IMR-90 (cell line): ENCODE data around the gene FSTL5. TPM values are rescaled to one million over a fixed set of nuclear protein-coding genes. Genes with fewer than 3 reads are reported as not detected.

ENCODE experiments used
- ATAC-seq: fragments of 200-7000 bp; cut with Tn5 transposase; 2 replicates; pipeline ENCODE4 v1.9.1; 2020; ENCODE audit warnings: low read depth, mild to moderate bottlenecking, moderate library complexity
- BruUV-seq: library from RNA; stranded (reverse); fragments of 400-500 nt; replicated peaks from 2 replicates; lab custom pipeline; 2021; lab: Mats Ljungman, UMichigan
- CTCF ChIA-PET: fragments of 300-600 bp; formaldehyde crosslinking; extraction: SDS; loops from one replicate; lab custom pipeline; 2021; ENCODE audit warnings: antibody characterized with exemption; lab: Yijun Ruan, JAX
- POLR2A ChIA-PET: fragments of 300-600 bp; sonication (Branson Sonifier 250); formaldehyde crosslinking; loops from one replicate; lab custom pipeline; 2022; ENCODE audit warnings: antibody characterized with exemption; ENCODE audit not compliant: unreplicated experiment; lab: Charles Lee
- DNase-seq: peaks from one replicate; pipeline ENCODE4 v3.0.0; 2013
- H2AFZ ChIP-seq: replicated peaks from 2 replicates; pipeline ENCODE3; 2013; ENCODE audit warnings: low read length, mild to moderate bottlenecking; ENCODE audit not compliant: poor library complexity
- H2AK5ac ChIP-seq: 2 replicates; pipeline ENCODE4 v1.6.1; 2013; ENCODE audit warnings: low read depth, low read length, inconsistent platforms
- H2AK9ac ChIP-seq: replicated peaks from 2 replicates; pipeline ENCODE3; 2013; ENCODE audit warnings: mild to moderate bottlenecking, low read depth, low read length, moderate library complexity; ENCODE audit not compliant: poor library complexity
- H2BK120ac ChIP-seq: 2 replicates; pipeline ENCODE4 v1.6.1; 2013; ENCODE audit warnings: low read depth, low read length, inconsistent platforms
- H2BK15ac ChIP-seq: 3 replicates; pipeline ENCODE4 v1.6.1; 2013; ENCODE audit warnings: low read depth, low read length, inconsistent platforms
- H2BK20ac ChIP-seq: 2 replicates; pipeline ENCODE4 v1.6.1; 2013; ENCODE audit warnings: low read depth, mild to moderate bottlenecking, inconsistent platforms, low read length, moderate library complexity
- H2BK5ac ChIP-seq: 2 replicates; pipeline ENCODE4 v1.6.1; 2013; ENCODE audit warnings: mild to moderate bottlenecking, low read depth, low read length, inconsistent platforms; ENCODE audit not compliant: poor library complexity, severe bottlenecking
- H3K14ac ChIP-seq: replicated peaks from 2 replicates; pipeline ENCODE4 v1.6.1; 2013; ENCODE audit warnings: low read depth, low read length, inconsistent platforms
- H3K18ac ChIP-seq: 2 replicates; pipeline ENCODE4 v1.6.1; 2013; ENCODE audit warnings: low read depth, low read length, control low read depth
- H3K23ac ChIP-seq: 2 replicates; pipeline ENCODE4 v1.6.1; 2013; ENCODE audit warnings: low read depth, low read length, inconsistent platforms
- H3K27ac ChIP-seq: 2 replicates; pipeline ENCODE4 v1.5.1; 2013; ENCODE audit warnings: mild to moderate bottlenecking, control low read depth, low read length; ENCODE audit not compliant: insufficient read depth
- H3K27me3 ChIP-seq: 2 replicates; pipeline ENCODE4 v1.6.1; 2013; ENCODE audit warnings: low read length; ENCODE audit not compliant: control insufficient read depth, insufficient read depth
- H3K36me3 ChIP-seq: 2 replicates; pipeline ENCODE4 v1.6.1; 2013; ENCODE audit warnings: low read length, mixed read lengths; ENCODE audit not compliant: control insufficient read depth, insufficient read depth
- H3K4ac ChIP-seq: 2 replicates; pipeline ENCODE4 v1.6.1; 2013; ENCODE audit warnings: low read depth, low read length, inconsistent platforms
- H3K4me1 ChIP-seq: 2 replicates; pipeline ENCODE4 v1.6.1; 2013; ENCODE audit warnings: low read length, mixed read lengths; ENCODE audit not compliant: control insufficient read depth, insufficient read depth
- H3K4me2 ChIP-seq: 2 replicates; pipeline ENCODE4 v1.6.1; 2013; ENCODE audit warnings: low read depth, mild to moderate bottlenecking, control low read depth, low read length, moderate library complexity
- H3K4me3 ChIP-seq: 2 replicates; pipeline ENCODE4 v1.5.1; 2013; ENCODE audit warnings: low read depth, mild to moderate bottlenecking, control low read depth, low read length, moderate library complexity; ENCODE audit not compliant: insufficient read depth
- H3K56ac ChIP-seq: 2 replicates; pipeline ENCODE4 v1.6.1; 2013; ENCODE audit warnings: low read length, inconsistent platforms; ENCODE audit not compliant: insufficient read depth; ENCODE audit errors: extremely low read depth
- H3K79me1 ChIP-seq, 2 experiments: 2 replicates each; pipeline ENCODE4 v1.6.1; 2013; ENCODE audit warnings: low read length in 2 of 2, inconsistent platforms in 1 of 2, low read depth in 1 of 2
- H3K9ac ChIP-seq: 2 replicates; pipeline ENCODE4 v1.6.1; 2013; ENCODE audit warnings: low read depth, low read length, control low read depth
- H3K9me1 ChIP-seq: 2 replicates; pipeline ENCODE4 v1.6.1; 2013; ENCODE audit warnings: low read length, inconsistent platforms; ENCODE audit not compliant: insufficient read depth
- H3K9me3 ChIP-seq: 2 replicates; pipeline ENCODE4 v1.6.1; 2013; ENCODE audit warnings: low read length; ENCODE audit not compliant: control insufficient read depth, insufficient read depth
- H4K20me1 ChIP-seq: 2 replicates; pipeline ENCODE4 v1.6.1; 2013; ENCODE audit warnings: low read length, inconsistent platforms; ENCODE audit not compliant: insufficient read depth
- H4K5ac ChIP-seq: 2 replicates; pipeline ENCODE4 v1.6.1; 2013; ENCODE audit warnings: mild to moderate bottlenecking, low read depth, low read length, control low read depth
- H4K8ac ChIP-seq, 2 experiments: 2 replicates each; pipeline ENCODE4 v1.6.1; 2013; ENCODE audit warnings: low read depth in 2 of 2, low read length in 2 of 2, control low read depth in 1 of 2, inconsistent platforms in 1 of 2
- H4K91ac ChIP-seq: 2 replicates; pipeline ENCODE4 v1.6.1; 2013; ENCODE audit warnings: low read depth, low read length, inconsistent platforms; ENCODE audit not compliant: insufficient read depth
- BHLHE40 ChIP-seq: fragments of 150-350 bp; IDR thresholded peaks from 2 replicates; pipeline ENCODE4 v1.6.1; 2016; ENCODE audit warnings: mild to moderate bottlenecking, low read depth, low read length
- CEBPB ChIP-seq: IDR thresholded peaks from 2 replicates; pipeline ENCODE4 v1.6.1; 2012; ENCODE audit warnings: low read depth, low read length, improper control_type of control experiment
- CHD1 ChIP-seq: IDR thresholded peaks from 2 replicates; pipeline ENCODE4 v1.6.1; 2012; ENCODE audit warnings: low read depth, low read length, improper control_type of control experiment
- CTCF ChIP-seq: conservative IDR thresholded peaks from 2 replicates; pipeline ENCODE4 v1.5.1; 2012; ENCODE audit warnings: mild to moderate bottlenecking, low read depth, low read length, improper control_type of control experiment
- ELK1 ChIP-seq: fragments of 150-350 bp; IDR thresholded peaks from 2 replicates; pipeline ENCODE4 v1.6.1; 2016; ENCODE audit warnings: low read depth, mild to moderate bottlenecking, low read length, moderate library complexity, borderline replicate concordance
- FOS ChIP-seq: fragments of 150-350 bp; IDR thresholded peaks from 2 replicates; pipeline ENCODE4 v1.6.1; 2016; ENCODE audit warnings: low read depth, low read length
- MAFK ChIP-seq: IDR thresholded peaks from 2 replicates; pipeline ENCODE4 v1.6.1; 2012; ENCODE audit warnings: low read depth, low read length, improper control_type of control experiment
- MAZ ChIP-seq: IDR thresholded peaks from 2 replicates; pipeline ENCODE4 v1.6.1; 2012; ENCODE audit warnings: low read depth, mild to moderate bottlenecking, low read length, improper control_type of control experiment, moderate library complexity, borderline replicate concordance
- MXI1 ChIP-seq: IDR thresholded peaks from 2 replicates; pipeline ENCODE4 v1.6.1; 2012; ENCODE audit warnings: low read depth, mild to moderate bottlenecking, low read length, moderate library complexity, borderline replicate concordance
- NFE2L2 ChIP-seq: fragments of 150-350 bp; IDR thresholded peaks from 2 replicates; pipeline ENCODE4 v1.6.1; 2016; ENCODE audit warnings: low read depth, mild to moderate bottlenecking, low read length
- POLR2A ChIP-seq: IDR thresholded peaks from 2 replicates; pipeline ENCODE4 v1.6.1; 2012; ENCODE audit warnings: mild to moderate bottlenecking, low read depth, low read length
- RAD21 ChIP-seq: IDR thresholded peaks from 2 replicates; pipeline ENCODE4 v1.6.1; 2012; ENCODE audit warnings: low read length, improper control_type of control experiment
- RCOR1 ChIP-seq: IDR thresholded peaks from 2 replicates; pipeline ENCODE4 v1.6.1; 2012; ENCODE audit warnings: mild to moderate bottlenecking, low read length, improper control_type of control experiment; ENCODE audit not compliant: insufficient replicate concordance
- RFX5 ChIP-seq: IDR thresholded peaks from 2 replicates; pipeline ENCODE4 v1.8.0; 2012; ENCODE audit warnings: low read depth, mild to moderate bottlenecking, low read length, moderate library complexity
- SMC3 ChIP-seq: fragments of 150-350 bp; IDR thresholded peaks from 2 replicates; pipeline ENCODE4 v1.6.1; 2016; ENCODE audit warnings: low read depth, mild to moderate bottlenecking, antibody characterized with exemption, low read length, moderate library complexity
- USF2 ChIP-seq: fragments of 150-350 bp; IDR thresholded peaks from 2 replicates; pipeline ENCODE4 v1.6.1; 2017; ENCODE audit warnings: mild to moderate bottlenecking, antibody characterized with exemption, low read length, low read depth
- WGBS, 2 experiments: methylation state at CpG; one replicate each; pipeline versions ENCODE4 v1.1.5 to v1.1.7; 2013; ENCODE audit warnings: missing lambda C conversion rate in 2 of 2; ENCODE audit not compliant: insufficient read length in 1 of 2; ENCODE audit errors: extremely low coverage in 2 of 2; 5-methylcytosine and 5-hydroxymethylcytosine counted together
- dilution Hi-C: fragments of 300-500 bp; cut with HindIII; formaldehyde crosslinking; loops from one replicate; pipeline ENCODE4 v1.14.3; 2018; ENCODE audit warnings: low sequenced_read_pairs; ENCODE audit not compliant: unreplicated experiment
- in situ Hi-C: fragments of 300-500 bp; cut with MboI; formaldehyde crosslinking; loops from 3 replicates; pipeline ENCODE4 v1.14.3; 2019; ENCODE audit warnings: low sequenced_read_pairs, inconsistent platforms, mixed read lengths
- intact Hi-C: fragments of 100-400 bp; cut with micrococcal nuclease; formaldehyde crosslinking; loops from 2 replicates; pipeline ENCODE4 v1.10.0; 2022
- polyA plus RNA-seq, 3 experiments: library from polyadenylated mRNA; depleted of rRNA; stranded (reverse); fragments of >200 nt; gene quantifications; 2 replicates each; pipeline ENCODE4 v1.2.3, GENCODE V29; 2012; ENCODE audit warnings: low replicate concordance in 1 of 3
- total RNA-seq: library from RNA; depleted of rRNA; stranded (reverse); fragments of >200 nt; gene quantifications from 2 replicates; pipeline ENCODE4 v1.2.3, GENCODE V29; 2012

Gene FSTL5
- total and polyA plus RNA-seq, 2 of the 4 experiments (the other 2 are of a cell fraction): under 0.01 TPM; not detected in 1

- H2BK120ac ChIP-seq: no peak overlapping the region
- H3K27me3 ChIP-seq: no peaks in the 10 kb centered on the region
- no peak overlapping the region for H3K4ac ChIP-seq
- no peak overlapping the region for H2AFZ ChIP-seq
- DNase-seq: no peak
- H4K20me1 ChIP-seq: no peaks in the 10 kb centered on the region
- H4K8ac ChIP-seq: no peak overlapping the region
- no peaks in the 10 kb centered on the region for H3K36me3 ChIP-seq
- H3K14ac ChIP-seq: no peak overlapping the region
- H3K4me2 ChIP-seq: no peak overlapping the region
- H2BK15ac ChIP-seq: no peak overlapping the region
- H3K79me1 ChIP-seq: no peaks in the 10 kb centered on the region
- no peak overlapping the region for H2BK20ac ChIP-seq
- WGBS, 2 experiments: 0% methylated on average over 1 of the region's 8 CpGs; no CpG with 5 or more reads in 1 of the 2 experiments
- H4K91ac ChIP-seq: no peak overlapping the region
- no peak overlapping the region for H2AK9ac ChIP-seq
- no peak overlapping the region for H3K56ac ChIP-seq
- dilution Hi-C loops (no loop called here), in situ Hi-C loops (no loop called here), intact Hi-C loops (no loop called here)
- no peaks in the 10 kb centered on the region for H3K9me1 ChIP-seq
- POLR2A ChIA-PET: no interaction called here
- no peak overlapping the region for H4K5ac ChIP-seq
- no peaks in the 10 kb centered on the region for H3K4me1 ChIP-seq
- H2AK5ac ChIP-seq: no peak overlapping the region
- no peaks in the 10 kb centered on the region for H3K9me3 ChIP-seq
- H3K9ac ChIP-seq: no peak overlapping the region
- no peak for ATAC-seq
- no TSS peak for BruUV-seq
- no peak overlapping the region for H3K4me3 ChIP-seq
- CTCF ChIA-PET: no interaction called here
- H3K18ac ChIP-seq: no peak overlapping the region
- no peak overlapping the region for H2BK5ac ChIP-seq
- H3K23ac ChIP-seq: no peak overlapping the region
- no peak for TF ChIP-seq MXI1
- no peak for TF ChIP-seq CEBPB
- no peak for TF ChIP-seq SMC3
- TF ChIP-seq FOS: no peak
- TF ChIP-seq MAZ: no peak
- no peak for TF ChIP-seq CTCF
- TF ChIP-seq RAD21: no peak
- TF ChIP-seq POLR2A: no peak
- TF ChIP-seq RFX5: no peak
- TF ChIP-seq CHD1: no peak
- TF ChIP-seq MAFK: no peak
- TF ChIP-seq NFE2L2: no peak
- no peak for TF ChIP-seq ELK1
- no peak for TF ChIP-seq BHLHE40
- TF ChIP-seq RCOR1: no peak
- TF ChIP-seq USF2: no peak
- no peak overlapping the region for H3K27ac ChIP-seq
Observed at GRCh38 chr4:162056990-162057389, 106.8 kb downstream of the FSTL5 start.
